Hepatocyte (in vitro differentiated cells): Measurements from ENCODE around the gene IRF8. TPM values are rescaled to one million over a fixed set of nuclear protein-coding genes. Genes with fewer than 3 reads are reported as not detected.

Source experiments
- DNase-seq: peaks from one replicate; pipeline ENCODE4 v3.0.0-alpha.2; 2016; ENCODE audit warnings: low spot score
- H2AFZ ChIP-seq: fragments of 200-600 bp; sonication (generic); 2 replicates; pipeline ENCODE4 v1.6.0; 2016; ENCODE audit warnings: antibody characterized with exemption, mild to moderate bottlenecking
- H3K27ac ChIP-seq: fragments of 200-600 bp; sonication (generic); 2 replicates; pipeline ENCODE4 v1.5.1; 2016; ENCODE audit warnings: mild to moderate bottlenecking
- H3K27me3 ChIP-seq: fragments of 200-600 bp; sonication (generic); 2 replicates; pipeline ENCODE4 v1.6.1; 2016
- H3K36me3 ChIP-seq: fragments of 200-600 bp; sonication (generic); replicated peaks from 2 replicates; pipeline ENCODE4 v1.5.1; 2016; ENCODE audit warnings: low read depth; ENCODE audit not compliant: insufficient read depth
- H3K4me1 ChIP-seq: fragments of 200-600 bp; sonication (generic); 2 replicates; pipeline ENCODE4 v1.5.1; 2016; ENCODE audit warnings: mild to moderate bottlenecking, moderate library complexity; ENCODE audit not compliant: insufficient read depth
- H3K4me2 ChIP-seq: fragments of 200-600 bp; sonication (generic); 2 replicates; pipeline ENCODE4 v1.6.0; 2016
- H3K4me3 ChIP-seq: fragments of 200-600 bp; sonication (generic); 2 replicates; pipeline ENCODE4 v1.5.1; 2016; ENCODE audit warnings: mild to moderate bottlenecking
- H3K79me2 ChIP-seq: fragments of 200-600 bp; sonication (generic); 2 replicates; pipeline ENCODE4 v1.6.0; 2017; ENCODE audit warnings: mild to moderate bottlenecking
- H3K9me2 ChIP-seq: fragments of 200-600 bp; sonication (generic); replicated peaks from 2 replicates; pipeline ENCODE4 v1.6.0; 2017; ENCODE audit warnings: mild to moderate bottlenecking; ENCODE audit not compliant: insufficient read depth
- H3K9me3 ChIP-seq: fragments of 200-600 bp; sonication (generic); 2 replicates; pipeline ENCODE4 v1.5.1; 2016; ENCODE audit warnings: low read depth, mild to moderate bottlenecking
- H4K20me1 ChIP-seq: fragments of 200-600 bp; sonication (generic); 2 replicates; pipeline ENCODE4 v1.6.0; 2016; ENCODE audit warnings: mild to moderate bottlenecking; ENCODE audit not compliant: insufficient read depth, poor library complexity, severe bottlenecking
- EZH2 ChIP-seq: fragments of 200-600 bp; sonication (generic); IDR thresholded peaks from 2 replicates; pipeline ENCODE4 v1.6.1; 2016; ENCODE audit warnings: antibody characterized with exemption, mild to moderate bottlenecking, borderline replicate concordance
- EZH2phosphoT487 ChIP-seq: fragments of 200-600 bp; sonication (generic); IDR thresholded peaks from one replicate; pipeline ENCODE4 v1.6.1; 2018; ENCODE audit warnings: antibody characterized with exemption, mild to moderate bottlenecking, low read depth, moderate library complexity; ENCODE audit not compliant: unreplicated experiment, severe bottlenecking
- WGBS: methylation state at CpG from one replicate; pipeline ENCODE4 v1.1.6; 2016; ENCODE audit warnings: low lambda C conversion rate; ENCODE audit errors: missing lambda C conversion rate; 5-methylcytosine and 5-hydroxymethylcytosine counted together
- polyA plus RNA-seq: library from polyadenylated mRNA; unstranded; fragments of >200 nt; fragmentation: Nextera tagmentation; extraction: Ambion mirVana; gene quantifications from 2 replicates; pipeline ENCODE4 v1.2.1, GENCODE V29; 2016
- total RNA-seq: library from RNA; depleted of rRNA; stranded (reverse); fragments of >200 nt; gene quantifications from 2 replicates; pipeline ENCODE4 v1.2.3, GENCODE V29; 2014
- TF ChIP-seq, protein P1 (sequence below): fragments of 200-600 bp; sonication (generic); IDR thresholded peaks from 2 replicates; pipeline ENCODE4 v1.5.1; 2016; ENCODE audit warnings: antibody characterized with exemption, mild to moderate bottlenecking; ENCODE audit not compliant: poor library complexity

The IRF8 gene
- total and polyA plus RNA-seq, 2 experiments from 2014 or later: 6.9 to 8.4 TPM

DNA sequence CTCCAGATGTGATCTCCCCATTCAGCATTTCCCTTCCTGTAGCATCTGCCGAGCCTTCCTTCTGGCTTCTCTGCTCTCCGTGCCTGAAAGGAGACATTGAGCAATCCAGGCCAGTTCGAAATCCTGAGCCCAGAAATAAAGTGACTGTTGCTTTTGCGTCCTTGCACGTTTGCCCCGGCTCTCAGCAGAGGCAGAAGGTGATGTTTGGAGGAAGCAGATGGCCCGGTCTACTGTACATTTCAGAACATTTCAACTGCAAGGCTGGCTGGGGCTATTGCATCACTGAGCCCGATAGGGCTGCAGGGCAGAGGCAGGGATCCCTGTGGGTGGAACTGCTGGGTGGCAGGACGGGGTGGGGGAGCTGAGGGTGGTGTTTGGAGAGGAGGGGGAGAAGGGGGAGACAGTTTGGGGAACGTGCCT lies 29.4 kb downstream of the IRF8 start:
- no peak overlapping the region for H3K4me2 ChIP-seq
- no peaks in the 10 kb centered on the region for H3K9me3 ChIP-seq
- no peak overlapping the region for H3K27ac ChIP-seq
- peak; percentile 51 for DNase-seq
- H3K4me1 ChIP-seq: peaks cover 10% of the 10 kb centered on the region
- H3K4me3 ChIP-seq: no peak overlapping the region
- H4K20me1 ChIP-seq: no peaks in the 10 kb centered on the region
- H3K9me2 ChIP-seq: no peaks in the 10 kb centered on the region
- WGBS: 58% methylated on average over 9 of the region's 10 CpGs
- no peaks in the 10 kb centered on the region for H3K79me2 ChIP-seq
- TF ChIP-seq, protein P1, sequence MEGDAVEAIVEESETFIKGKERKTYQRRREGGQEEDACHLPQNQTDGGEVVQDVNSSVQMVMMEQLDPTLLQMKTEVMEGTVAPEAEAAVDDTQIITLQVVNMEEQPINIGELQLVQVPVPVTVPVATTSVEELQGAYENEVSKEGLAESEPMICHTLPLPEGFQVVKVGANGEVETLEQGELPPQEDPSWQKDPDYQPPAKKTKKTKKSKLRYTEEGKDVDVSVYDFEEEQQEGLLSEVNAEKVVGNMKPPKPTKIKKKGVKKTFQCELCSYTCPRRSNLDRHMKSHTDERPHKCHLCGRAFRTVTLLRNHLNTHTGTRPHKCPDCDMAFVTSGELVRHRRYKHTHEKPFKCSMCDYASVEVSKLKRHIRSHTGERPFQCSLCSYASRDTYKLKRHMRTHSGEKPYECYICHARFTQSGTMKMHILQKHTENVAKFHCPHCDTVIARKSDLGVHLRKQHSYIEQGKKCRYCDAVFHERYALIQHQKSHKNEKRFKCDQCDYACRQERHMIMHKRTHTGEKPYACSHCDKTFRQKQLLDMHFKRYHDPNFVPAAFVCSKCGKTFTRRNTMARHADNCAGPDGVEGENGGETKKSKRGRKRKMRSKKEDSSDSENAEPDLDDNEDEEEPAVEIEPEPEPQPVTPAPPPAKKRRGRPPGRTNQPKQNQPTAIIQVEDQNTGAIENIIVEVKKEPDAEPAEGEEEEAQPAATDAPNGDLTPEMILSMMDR: no peak
- no peak for TF ChIP-seq EZH2
- no peak for TF ChIP-seq EZH2phosphoT487
- H3K27me3 ChIP-seq: no peaks in the 10 kb centered on the region
- no peaks in the 10 kb centered on the region for H3K36me3 ChIP-seq
- no peak overlapping the region for H2AFZ ChIP-seq

GRCh38 chr16:85929259-85929721 lies 30.3 kb downstream of the IRF8 start:
- H3K9me3 ChIP-seq: no peaks in the 10 kb centered on the region
- H3K27me3 ChIP-seq: no peaks in the 10 kb centered on the region
- TF ChIP-seq, protein P1: no peak
- TF ChIP-seq EZH2phosphoT487: no peak
- no peak overlapping the region for H2AFZ ChIP-seq
- H3K4me3 ChIP-seq: no peak overlapping the region
- H3K9me2 ChIP-seq: no peaks in the 10 kb centered on the region
- H3K27ac ChIP-seq: no peak overlapping the region
- 86% methylated on average over 16 of the region's 16 CpGs for WGBS
- H3K4me1 ChIP-seq: peaks cover 10% of the 10 kb centered on the region
- no peak overlapping the region for H3K4me2 ChIP-seq
- H3K79me2 ChIP-seq: no peaks in the 10 kb centered on the region
- no peaks in the 10 kb centered on the region for H4K20me1 ChIP-seq
- H3K36me3 ChIP-seq: no peaks in the 10 kb centered on the region
- no peak for DNase-seq

- TF ChIP-seq, protein P1: no peak
- TF ChIP-seq EZH2 (no peak), EZH2phosphoT487 (no peak)
- no peaks in the 10 kb centered on the region for H3K36me3 ChIP-seq
- H3K27ac ChIP-seq: no peak overlapping the region
- H3K27me3 ChIP-seq: no peaks in the 10 kb centered on the region
- H3K9me2 ChIP-seq: no peaks in the 10 kb centered on the region
- no peak overlapping the region for H3K4me3 ChIP-seq
- H3K79me2 ChIP-seq: no peaks in the 10 kb centered on the region
- WGBS: 95% methylated on average over 15 of the region's 15 CpGs
- H3K4me1 ChIP-seq: peaks cover 10% of the 10 kb centered on the region
- DNase-seq: no peak
- H3K9me3 ChIP-seq: no peaks in the 10 kb centered on the region
- H4K20me1 ChIP-seq: no peaks in the 10 kb centered on the region
- no peak overlapping the region for H3K4me2 ChIP-seq
- no peak overlapping the region for H2AFZ ChIP-seq
Measured at GRCh38 chr16:85930301-85930700, 31.3 kb downstream of the IRF8 start.
